Activated CD8-positive, alpha-beta memory T cell treated with anti-CD3 and anti-CD28 coated beads, Interleukin-2, amount 50 U/mL, for 1 hour (primary cell): ENCODE measurements around the gene RGL2.
"Not testable (repeated sequence)": the region's sequence is repeated elsewhere in the genome, so short reads cannot be mapped to it uniquely, and the experiment has no call there.

ENCODE experiments used
- DNase-seq: peaks from one replicate; pipeline ENCODE4 v3.0.0-alpha.2; 2020; ENCODE audit errors: extremely low read depth

The RGL2 gene

DNA sequence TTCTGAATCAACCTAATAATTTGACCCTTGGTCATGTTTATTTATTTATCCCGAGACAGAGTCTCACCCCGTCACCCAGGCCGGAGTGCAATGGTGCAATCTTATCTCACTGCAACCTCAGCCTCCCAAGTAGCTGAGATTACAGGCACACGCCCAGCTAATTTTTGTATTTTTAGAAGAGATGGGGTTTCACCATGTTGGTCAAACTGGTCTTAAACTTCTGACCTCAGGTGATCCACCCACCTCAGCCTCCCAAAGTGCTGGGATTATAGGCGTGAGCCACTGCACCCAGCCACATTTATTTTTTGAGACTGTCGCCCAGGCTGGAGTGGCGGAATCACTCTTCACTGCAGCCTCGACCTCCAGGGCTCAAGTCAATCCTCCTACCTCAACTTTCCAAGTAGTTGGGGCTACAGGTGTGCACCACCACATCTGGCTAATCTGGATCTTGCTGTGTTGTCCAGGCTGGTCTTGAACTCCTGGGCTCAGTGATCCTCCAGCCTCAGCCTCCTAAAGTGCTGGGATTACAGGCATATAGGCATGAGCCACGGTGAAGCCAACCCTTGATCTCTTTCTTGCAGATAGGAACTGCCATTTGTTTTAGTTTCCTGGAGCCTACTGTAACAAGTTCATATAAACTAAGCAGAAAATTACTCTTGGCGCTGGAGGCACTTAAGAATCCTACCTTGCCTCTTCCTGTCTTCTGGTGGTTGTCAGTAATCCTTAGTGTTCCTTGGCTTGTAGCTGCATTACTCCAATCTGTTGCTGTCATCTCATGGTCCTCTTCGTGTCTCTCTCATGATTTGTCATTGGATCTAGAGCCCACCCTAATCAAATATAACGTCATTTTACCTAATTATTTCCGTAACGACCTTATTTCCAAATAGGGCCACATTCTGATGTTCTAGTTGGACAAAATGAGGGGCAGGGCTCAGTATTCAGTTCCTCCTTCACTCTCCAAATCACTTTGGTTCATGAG is 24.5 kb downstream of the RGL2 start:
- no peak for DNase-seq

DNA sequence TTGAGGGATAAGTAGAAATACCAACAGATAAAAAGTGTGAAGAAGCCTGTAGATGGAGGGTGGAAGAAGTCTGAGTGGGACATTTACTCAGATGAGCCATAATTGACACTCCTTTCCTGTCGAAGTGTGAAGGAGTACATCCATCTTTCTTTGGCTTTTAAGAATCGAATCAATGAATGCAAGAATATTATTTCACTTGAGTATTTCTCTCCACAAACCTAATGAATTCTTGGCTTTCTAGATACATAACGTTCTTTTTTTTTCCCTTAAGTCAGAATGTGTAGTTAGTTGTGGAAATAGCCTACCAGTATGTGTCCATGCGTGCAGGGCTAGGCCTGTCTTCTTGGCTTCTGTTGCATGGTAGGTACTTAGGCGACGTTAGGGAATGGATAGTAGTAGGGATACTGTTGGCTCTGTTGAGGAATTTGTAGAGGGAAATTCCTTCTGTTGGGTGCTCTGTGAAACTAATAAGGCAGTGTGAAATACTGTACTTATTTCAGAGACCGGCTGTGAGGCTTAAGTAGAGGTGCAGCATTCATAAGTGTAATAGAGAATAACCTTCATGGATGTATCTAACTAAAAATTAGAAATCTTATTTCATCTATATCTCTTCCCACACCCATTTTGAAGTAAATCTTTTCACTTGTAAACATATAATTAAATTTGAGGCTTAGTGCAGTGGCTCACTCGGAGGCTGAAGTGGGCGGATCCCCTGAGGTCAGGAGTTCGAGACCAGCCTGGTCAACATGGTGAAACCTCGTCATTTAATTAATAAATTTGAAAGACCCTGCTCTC is 25.4 kb downstream of the RGL2 start:
- no peak for DNase-seq

DNA sequence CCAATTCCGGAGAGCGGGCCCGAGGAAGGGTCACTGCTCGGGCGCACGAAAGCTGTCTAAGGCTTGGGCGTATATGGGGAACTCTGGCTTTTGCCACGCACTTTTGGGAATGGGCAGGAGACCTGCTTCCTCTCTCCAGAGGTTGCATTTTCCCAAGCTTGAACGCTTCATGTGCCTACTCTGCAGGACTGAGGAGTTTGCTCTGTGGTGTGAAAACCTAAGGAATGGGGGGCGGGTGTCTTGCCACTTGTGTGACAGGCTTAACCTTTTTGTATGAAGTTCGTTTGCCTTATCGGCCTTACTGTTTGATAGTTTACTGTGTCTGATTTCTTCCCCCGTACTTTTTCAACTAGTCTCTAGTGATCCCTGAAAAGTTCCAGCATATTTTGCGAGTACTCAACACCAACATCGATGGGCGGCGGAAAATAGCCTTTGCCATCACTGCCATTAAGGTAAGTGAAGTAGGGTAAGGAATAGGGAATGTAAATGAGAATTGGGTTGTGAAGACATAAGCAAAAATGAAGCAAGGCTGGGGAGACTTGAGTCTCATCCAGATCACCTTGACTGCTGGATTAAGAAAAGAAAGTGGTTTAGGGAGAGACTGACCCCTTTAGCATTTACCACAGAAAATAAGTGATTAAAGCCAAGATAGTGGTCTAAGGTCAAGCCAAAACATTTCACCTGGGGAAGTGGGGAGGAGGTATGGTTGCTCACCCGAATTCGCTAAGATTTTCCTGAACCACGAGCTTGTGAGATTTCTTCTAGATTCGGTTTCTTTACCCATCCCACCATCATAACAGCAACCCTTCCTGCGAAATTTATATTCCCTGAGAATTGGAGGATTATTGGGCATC is 26.2 kb downstream of the RGL2 start:
- DNase-seq = no peak

DNA sequence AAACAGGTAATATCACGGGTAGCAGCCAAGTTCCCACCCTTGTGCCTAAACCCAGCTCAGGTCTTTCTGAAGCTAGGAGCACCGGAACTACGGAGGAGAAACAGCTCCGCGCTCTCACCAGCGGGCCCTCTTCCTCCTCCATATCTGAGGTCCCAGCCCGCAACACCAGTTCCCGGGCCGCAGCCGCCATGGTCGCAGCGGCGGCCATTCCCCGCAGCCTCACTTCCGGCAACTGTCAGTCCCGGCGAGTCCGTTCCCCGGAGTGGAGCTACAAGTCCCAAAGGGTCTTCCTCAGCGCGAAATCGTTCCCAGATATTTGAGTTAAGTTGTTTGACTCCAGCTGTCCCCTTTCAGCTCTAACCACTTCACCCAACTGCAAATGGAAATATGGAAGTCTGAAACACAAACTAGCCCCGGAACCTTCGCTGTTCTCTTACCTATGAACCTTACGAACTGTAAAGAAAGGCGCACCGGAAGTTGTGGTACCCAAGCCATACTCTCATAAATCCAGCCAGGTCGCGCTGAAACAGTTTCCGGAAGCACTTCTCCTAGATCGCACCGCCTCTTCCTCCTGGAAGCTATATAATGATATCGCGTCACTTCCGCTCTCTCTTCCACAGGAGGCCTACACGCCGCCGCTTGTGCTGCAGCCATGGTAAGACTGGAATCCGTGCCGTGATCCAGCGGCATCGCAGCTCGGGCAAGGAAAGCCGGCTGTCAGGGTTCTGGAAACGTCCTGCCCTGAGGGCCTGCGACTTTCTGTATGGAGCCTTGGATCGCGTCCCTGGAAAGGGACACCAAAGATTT is 27.1 kb downstream of the RGL2 start, which contains the start of the genes RPS18 and VPS52:
RPS18 (plus strand) TSS at position 608 of the 807 bp plus-strand sequence; CDS start at position 653, 45 bp downstream.
VPS52 (minus strand) TSS at position 409 of the 807 bp plus-strand sequence; CDS start at position 208, 201 bp downstream.
- peak; percentile 96 for DNase-seq

DNA sequence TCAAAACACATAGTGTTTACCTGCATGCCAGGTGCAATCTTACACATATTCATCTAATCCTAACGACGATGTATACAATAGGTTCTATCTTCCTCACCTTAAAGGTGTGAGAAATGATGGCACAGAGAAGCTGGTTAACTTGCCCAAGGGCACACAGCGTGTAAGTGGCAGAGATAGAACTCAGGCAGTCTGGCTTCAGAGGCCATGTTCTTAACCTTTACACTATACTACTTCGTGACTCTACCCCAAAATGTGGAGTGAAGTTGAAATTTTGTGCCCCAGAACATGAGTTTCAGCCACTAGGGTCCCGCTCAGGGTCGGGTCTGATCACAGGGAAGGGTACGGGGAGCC is 27.6 kb downstream of the RGL2 start:
- no peak for DNase-seq

DNA sequence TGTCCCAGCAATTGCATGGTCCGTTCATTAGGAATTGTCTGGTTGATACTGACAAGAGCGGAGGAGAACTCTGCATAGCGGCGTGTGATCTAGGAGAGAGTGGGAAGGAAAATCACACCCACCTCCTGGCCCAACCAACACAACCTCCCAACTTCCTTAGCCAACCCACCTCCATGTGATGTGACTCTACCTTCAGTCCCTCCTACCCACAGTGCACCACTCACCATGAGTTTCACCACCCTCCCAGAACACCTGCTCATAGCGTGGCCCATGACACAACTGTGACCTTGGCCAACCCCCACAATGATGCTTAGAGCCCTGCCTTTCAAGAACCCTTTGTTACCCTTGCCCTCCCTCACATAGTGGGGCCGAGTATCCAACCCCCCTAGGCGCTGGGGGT is 34.7 kb downstream of the RGL2 start:
- no peak for DNase-seq

DNA sequence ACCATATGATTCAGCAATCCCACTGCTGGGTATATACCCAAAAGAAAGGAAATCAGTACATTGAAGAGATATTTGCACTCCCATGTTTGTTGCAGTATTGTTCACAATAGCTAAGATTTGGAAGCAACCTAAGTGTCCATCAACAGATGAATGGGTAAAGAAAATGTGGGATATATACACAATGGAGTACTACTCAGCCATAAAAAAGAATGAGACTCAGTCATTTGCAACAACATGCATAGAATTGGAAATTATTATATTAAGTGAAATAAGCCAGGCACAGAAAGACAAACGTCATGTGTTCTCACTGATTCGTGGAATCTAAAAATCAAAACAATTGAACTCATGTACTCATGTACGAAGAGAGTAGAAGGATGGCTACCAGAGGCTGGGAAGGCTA is 36.3 kb downstream of the RGL2 start:
- DNase-seq = not testable (repeated sequence)

DNA sequence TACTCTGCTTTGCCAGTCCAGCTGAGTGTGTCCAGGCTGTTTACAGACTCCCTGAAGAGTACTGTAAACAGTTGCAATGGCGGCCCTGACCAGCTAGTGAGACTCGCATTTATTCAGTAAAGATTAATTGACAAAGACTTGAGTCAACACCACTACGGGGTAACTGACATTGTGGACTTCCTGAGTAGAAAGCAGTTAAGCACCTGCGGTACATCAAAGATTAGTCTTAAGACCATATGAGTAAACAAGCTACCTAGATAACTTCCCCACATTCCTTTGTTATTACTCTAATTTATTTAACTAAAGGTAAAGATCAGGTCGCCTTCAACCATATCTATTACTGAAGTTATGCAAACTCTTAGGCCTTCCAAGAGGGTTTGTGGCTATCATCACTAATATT is 39.7 kb downstream of the RGL2 start:
- no peak for DNase-seq

DNA sequence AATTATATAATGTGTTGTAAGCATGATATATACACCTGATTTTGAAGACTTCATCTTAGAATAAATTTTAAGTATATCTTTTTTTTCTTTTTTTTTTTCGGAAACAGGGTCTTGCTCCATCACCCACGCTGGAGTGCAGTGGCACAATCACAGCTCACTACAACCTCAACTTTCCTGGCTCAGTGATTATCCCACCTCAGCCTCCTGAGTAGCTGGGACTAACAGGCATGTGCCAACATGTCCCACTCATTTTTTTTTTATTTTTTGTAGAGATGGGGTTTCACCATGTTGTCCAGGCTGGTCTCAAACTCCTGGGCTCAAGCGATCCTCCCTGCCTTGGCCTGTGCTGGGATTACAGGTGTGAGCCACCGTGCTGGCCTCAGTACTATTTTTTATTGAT is 44.2 kb downstream of the RGL2 start:
- DNase-seq = no peak

DNA sequence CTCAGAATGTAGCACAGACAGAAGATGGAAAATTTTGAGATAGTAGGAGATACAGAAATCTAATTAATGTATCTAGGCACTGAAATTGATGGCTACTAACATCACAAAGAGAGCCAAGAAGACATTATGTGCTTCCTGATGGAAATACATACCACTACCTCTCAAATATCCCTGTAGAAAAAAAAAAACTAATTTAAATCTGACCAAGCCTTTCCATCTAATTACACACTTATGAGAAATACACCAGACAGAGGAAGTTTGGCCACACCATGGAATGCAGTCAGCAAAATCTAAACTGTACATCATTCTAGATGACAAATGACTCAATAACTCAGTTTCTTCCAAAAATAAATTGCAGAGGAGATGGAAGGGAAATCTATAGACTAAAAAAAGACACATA is 46.0 kb downstream of the RGL2 start:
- DNase-seq = no peak

DNA sequence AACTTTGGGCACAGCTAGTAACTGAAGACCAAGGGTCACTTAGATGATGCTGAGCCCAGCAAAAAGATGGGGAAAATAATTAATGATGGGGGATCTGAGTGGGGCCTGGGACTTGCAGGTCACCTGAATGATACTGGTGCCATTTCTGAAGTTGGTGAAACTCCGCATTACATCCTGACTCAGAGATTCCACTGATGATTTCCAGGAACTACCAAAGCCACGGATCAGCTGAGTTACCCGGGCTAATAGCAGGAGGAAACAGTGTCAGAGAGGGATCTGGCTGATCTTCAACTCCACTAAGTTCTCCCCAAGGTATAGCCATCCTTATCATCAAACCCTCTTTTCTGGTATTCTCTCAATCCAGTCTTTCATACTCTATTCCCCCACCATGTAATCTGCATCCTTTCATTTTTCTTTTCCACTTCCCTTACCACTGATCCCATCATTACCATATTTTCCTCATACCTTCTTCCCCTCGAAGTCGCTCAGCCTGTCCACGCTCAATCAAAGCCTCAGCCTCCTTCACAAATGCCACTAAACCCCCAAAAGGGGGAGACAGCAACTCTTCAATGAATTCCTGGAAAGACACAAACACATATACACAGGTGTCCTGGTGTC is 47.2 kb downstream of the RGL2 start:
- no peak for DNase-seq

DNA sequence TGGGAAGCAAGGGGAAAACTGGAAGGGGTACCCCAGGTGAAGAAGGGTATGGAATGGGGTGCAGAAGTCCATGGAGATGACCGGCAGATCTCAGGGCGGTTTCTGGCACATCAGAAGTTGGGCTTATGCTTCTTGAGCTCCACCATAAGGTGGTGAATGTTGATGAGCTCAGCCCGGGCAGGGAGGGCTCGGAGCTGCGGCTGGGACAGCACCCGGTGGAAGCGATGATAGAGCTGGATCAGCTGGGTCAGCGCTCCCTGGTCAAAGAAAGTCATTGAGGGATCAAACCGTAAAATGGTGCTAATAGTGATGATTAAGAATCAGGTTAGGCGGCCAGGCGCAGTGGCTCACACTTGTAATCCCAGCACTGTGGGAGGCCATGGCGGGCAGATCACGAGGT is 48.0 kb downstream of the RGL2 start:
- no peak for DNase-seq

DNA sequence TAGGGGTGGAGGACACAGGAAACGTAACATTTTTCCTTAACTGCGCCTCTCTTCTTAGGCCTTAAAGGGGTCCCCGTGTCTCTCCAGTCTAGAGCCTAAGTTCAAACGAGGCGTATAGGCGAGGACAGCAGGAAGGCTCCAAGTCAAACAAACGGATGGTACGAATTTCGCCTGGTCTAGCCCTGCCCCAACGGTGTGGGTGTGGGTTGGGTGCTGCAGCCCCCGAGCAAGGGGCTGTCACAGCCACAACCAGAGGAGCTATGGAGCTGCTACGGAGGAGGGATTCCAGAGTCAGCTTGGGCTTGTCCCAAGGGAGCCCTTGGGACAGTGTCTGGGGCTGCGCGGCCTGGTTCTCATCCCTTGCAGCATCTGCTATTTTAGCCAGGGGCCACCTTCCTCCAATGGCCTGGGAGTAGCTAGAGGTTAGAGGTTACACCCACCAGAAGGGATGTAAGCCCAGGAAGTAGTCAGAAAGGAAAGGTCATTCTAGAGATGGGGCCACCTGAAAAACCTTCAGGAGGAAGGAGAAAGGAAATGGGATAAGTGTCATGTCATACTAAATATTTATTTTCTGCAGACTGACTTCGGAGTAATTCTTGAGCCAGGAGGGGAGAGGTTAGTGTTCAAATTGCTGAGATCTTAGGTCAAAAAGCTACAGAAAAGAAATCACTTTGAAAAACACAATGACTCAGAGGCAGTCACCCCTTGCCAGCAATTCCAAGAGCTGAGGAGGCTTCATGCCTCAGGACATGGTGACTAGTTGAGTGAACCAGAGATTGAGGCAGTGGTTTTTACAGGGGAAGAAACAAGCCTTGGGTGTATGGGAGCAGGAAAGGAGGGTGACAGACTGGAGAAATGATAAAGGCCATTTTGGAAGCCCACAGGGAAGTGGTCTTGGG is 48.8 kb downstream of the RGL2 start:
- DNase-seq = no peak

DNA sequence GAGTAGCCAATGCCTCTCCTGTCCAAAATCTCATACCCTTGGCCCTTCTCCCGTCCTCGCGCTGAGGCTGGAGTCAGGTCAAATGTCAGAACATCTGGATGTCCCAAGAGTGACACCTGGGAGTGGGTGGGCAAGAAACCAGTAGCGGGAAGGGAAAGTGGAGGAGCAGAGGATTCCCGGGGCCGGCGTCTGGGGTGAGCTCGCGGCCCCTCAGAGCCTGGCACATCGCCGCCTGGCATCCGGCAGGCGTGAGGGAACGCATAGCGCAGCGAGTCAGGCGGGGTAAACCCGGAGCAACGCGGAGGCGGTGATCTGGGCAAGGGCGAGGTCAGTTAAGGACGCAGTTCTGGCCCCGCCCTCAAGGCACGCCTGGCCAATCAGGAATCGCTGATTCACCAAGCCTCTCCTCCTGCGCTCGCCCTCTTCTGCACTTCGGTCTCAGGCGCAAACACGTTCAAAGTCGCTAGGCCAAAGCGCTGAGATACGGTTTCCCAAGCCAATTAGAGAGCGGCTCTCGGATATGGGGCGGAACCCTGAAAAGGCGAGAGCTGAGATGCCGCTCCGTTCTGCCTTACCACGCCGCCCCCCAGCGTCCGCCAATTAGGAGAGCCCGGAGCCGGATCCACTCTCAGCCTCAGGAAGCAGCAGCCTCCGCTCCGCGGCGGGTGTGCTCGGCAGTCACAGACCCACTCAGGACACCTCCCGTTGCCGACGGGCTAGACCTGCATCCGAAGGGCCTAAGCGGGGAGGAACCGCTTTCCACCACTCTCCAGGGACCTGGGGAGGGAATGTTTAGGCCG is 49.6 kb downstream of the RGL2 start:
- DNase-seq = peak; percentile 95

DNA sequence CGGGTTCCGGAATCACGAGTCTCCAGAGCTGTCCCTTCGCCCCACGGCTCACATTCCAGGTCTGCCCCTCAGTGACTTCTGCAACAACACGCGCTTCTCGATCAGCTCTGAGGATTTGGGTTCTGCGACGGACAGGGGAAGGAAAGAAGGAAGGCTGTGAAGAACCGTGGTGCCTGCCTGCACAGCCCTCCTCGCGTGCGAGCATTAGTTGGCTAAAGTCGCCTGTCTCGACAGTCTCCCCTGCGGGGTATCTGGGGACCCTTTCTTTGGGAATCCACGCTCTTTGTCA is 50.2 kb downstream of the RGL2 start:
- peak; percentile 18 for DNase-seq

DNA sequence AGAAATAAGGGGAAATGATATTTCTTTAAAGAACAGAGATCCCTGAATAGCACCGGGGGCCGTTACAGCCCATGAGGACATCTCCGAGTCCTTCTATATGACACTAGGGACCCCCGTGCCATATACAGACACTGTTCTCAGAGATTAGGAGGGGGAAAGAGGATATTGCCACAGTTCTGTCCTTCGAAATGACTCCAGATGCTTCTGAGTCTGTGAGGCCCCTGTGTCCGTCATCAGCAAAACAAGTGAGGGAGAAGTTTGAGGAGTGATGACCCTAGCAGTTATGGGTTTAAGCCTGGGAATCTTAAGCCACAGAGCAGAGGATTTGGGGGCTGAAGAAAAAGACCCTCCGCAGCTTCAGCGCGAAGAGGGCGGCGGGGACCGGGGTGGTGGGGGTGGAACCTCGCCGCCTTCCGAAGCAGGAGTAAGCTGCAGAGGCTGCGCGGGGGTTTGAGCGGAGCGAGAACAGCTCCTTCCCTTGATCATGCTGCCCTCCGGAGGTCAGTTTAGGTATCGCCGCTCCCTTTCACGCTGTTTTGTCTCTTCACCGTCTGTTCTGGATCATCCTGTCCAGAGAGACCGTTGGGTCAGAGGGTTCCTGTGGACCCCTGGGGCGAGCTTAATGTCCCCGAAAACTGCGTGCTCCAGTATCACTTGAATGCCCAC is 50.6 kb downstream of the RGL2 start:
- peak; percentile 74 for DNase-seq

DNA sequence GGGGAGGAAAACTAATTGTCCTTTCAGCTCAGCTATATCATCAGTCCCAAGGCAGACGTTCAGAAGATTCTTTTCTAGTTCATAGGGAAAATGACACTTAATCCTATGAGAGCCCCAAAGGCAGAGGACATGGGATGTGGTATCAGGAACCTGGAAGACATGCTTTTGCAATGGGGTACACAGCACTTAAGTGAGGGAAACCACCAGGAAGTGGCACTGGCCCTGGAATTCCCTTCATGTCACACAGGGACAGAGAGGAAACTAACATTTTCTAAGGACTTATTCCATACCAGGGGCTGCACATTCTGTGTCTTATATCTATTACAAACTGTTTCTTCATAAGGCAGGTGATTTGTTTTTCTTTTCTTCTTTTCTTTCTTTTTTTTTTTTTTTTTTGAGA is 55.3 kb downstream of the RGL2 start:
- no peak for DNase-seq

DNA sequence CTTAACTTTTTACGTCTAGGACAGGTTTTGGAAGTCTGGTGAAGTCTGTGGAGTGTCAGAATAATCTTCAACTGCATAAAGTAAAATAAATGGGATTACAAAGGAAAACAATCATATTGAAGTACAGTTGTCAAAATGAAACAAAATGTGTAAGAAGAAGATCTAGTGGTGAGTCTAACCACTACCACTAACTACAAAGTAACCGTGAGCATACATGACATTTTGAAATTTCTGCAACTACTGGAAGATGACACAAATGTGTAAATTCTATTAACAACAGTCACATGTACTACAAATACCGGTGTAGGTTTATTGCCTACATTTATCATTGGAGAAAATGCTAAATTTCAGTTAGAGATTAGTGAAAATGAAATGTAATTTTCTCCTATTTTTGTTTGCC is 56.8 kb downstream of the RGL2 start:
- no peak for DNase-seq
